Endothelial cell of umbilical vein (primary cell): Measurements from ENCODE around the gene ZNF485. TPM values are rescaled to one million over a fixed set of nuclear protein-coding genes. Genes with fewer than 3 reads are reported as not detected.
"Not testable (repeated sequence)": the region's sequence is repeated elsewhere in the genome, so short reads cannot be mapped to it uniquely, and the experiment has no call there.

Experiments
- BruUV-seq: library from RNA; stranded (reverse); fragments of 400-500 nt; replicated peaks from 2 replicates; lab custom pipeline; 2021; lab: Mats Ljungman, UMichigan
- CTCF ChIA-PET: fragments of 300-600, 350-600 bp; sonication (Branson Sonifier 250); formaldehyde crosslinking; loops from one replicate; lab custom pipeline; 2021; ENCODE audit warnings: antibody characterized with exemption, inconsistent platforms; lab: Charles Lee
- POLR2A ChIA-PET: fragments of 300-600, 350-600 bp; sonication (Branson Sonifier 250); formaldehyde crosslinking; loops from one replicate; lab custom pipeline; 2021; ENCODE audit warnings: antibody characterized with exemption, inconsistent platforms; lab: Charles Lee
- DNase-seq: peaks from one replicate; pipeline ENCODE4 v3.0.0-alpha.2; 2011; ENCODE audit warnings: low read depth, low spot score
- FAIRE-seq: peaks from 2 replicates; lab custom pipeline; 2011; peaks lifted over from hg19 to GRCh38; lab: Jason Lieb, UNC
- H2AFZ ChIP-seq: 2 replicates; pipeline ENCODE4 v1.6.0; 2012; ENCODE audit warnings: low read depth, low read length, control low read depth, inconsistent platforms
- H3K27ac ChIP-seq: 2 replicates; pipeline ENCODE4 v1.5.1; 2011; ENCODE audit warnings: low read depth, mild to moderate bottlenecking, control low read depth, low read length, moderate library complexity; ENCODE audit not compliant: insufficient read depth
- H3K27me3 ChIP-seq, 2 experiments: 2 replicates each; pipeline versions ENCODE4 v1.6.0 to v1.6.1; 2011; ENCODE audit warnings: low read length in 2 of 2, mixed read lengths in 1 of 2; ENCODE audit not compliant: control insufficient read depth in 2 of 2, insufficient read depth in 2 of 2
- H3K36me3 ChIP-seq, 2 experiments: 2 replicates in 1 of 2; 3 replicates in 1 of 2; pipeline ENCODE4 v1.5.1; 2011; ENCODE audit warnings: low read length in 2 of 2, mild to moderate bottlenecking in 1 of 2, moderate library complexity in 1 of 2; ENCODE audit not compliant: control insufficient read depth in 2 of 2, insufficient read depth in 2 of 2; ENCODE audit errors: extremely low read depth in 1 of 2
- H3K4me1 ChIP-seq: 3 replicates; pipeline ENCODE4 v1.5.1; 2011; ENCODE audit warnings: mild to moderate bottlenecking, low read length; ENCODE audit not compliant: control insufficient read depth, insufficient read depth; ENCODE audit errors: extremely low read depth
- H3K4me2 ChIP-seq: 2 replicates; pipeline ENCODE4 v1.6.1; 2011; ENCODE audit warnings: low read length, control low read depth, mixed read lengths; ENCODE audit not compliant: insufficient read depth
- H3K4me3 ChIP-seq, 3 experiments: fragments of 200-600 bp in 1 of 3; sonication (generic), shearing (Covaris generic) in 1 of 3; replicated peaks in 1 of 3; 2 replicates each; pipeline ENCODE4 v1.5.1; 2011 to 2016; ENCODE audit warnings: control low read depth in 3 of 3, low read length in 3 of 3, mild to moderate bottlenecking in 2 of 3, inconsistent platforms in 1 of 3, low read depth in 1 of 3, moderate library complexity in 1 of 3; ENCODE audit not compliant: insufficient read depth in 1 of 3
- H3K79me2 ChIP-seq: 2 replicates; pipeline ENCODE4 v1.6.0; 2012; ENCODE audit warnings: low read length, inconsistent platforms; ENCODE audit not compliant: control insufficient read depth, insufficient read depth
- H3K9ac ChIP-seq: replicated peaks from 2 replicates; pipeline ENCODE3; 2011; ENCODE audit warnings: low read length, control low read depth; ENCODE audit not compliant: insufficient read depth; ENCODE audit errors: extremely low read depth
- H3K9me1 ChIP-seq: replicated peaks from 3 replicates; pipeline ENCODE4 v1.6.0; 2011; ENCODE audit warnings: mild to moderate bottlenecking, low read length; ENCODE audit not compliant: control insufficient read depth, insufficient read depth; ENCODE audit errors: extremely low read depth
- H3K9me3 ChIP-seq: replicated peaks from 2 replicates; pipeline ENCODE4 v1.5.1; 2012; ENCODE audit warnings: low read length, inconsistent platforms; ENCODE audit not compliant: control insufficient read depth, insufficient read depth
- H4K20me1 ChIP-seq: replicated peaks from 2 replicates; pipeline ENCODE3; 2011; ENCODE audit warnings: mild to moderate bottlenecking, low read length; ENCODE audit not compliant: control insufficient read depth, insufficient read depth; ENCODE audit errors: extremely low read depth
- CTCF ChIP-seq, 2 donors: IDR thresholded peaks; 1 replicate in 1 of 2; 2 replicates in 1 of 2; pipeline ENCODE4 v1.5.1; 2011; ENCODE audit warnings: low read length in 2 of 2, mild to moderate bottlenecking in 2 of 2, moderate library complexity in 2 of 2, control low read depth in 1 of 2, inconsistent platforms in 1 of 2, low read depth in 1 of 2; ENCODE audit not compliant: insufficient read depth in 1 of 2; ENCODE audit errors: extremely low read depth in 1 of 2
- EZH2 ChIP-seq: IDR thresholded peaks from 2 replicates; pipeline ENCODE4 v1.6.1; 2012; ENCODE audit warnings: borderline replicate concordance, low read depth, mild to moderate bottlenecking, moderate library complexity, low read length, inconsistent platforms; ENCODE audit not compliant: severe bottlenecking
- FOS ChIP-seq: IDR thresholded peaks from 2 replicates; pipeline ENCODE4 v1.6.1; 2011; ENCODE audit warnings: mild to moderate bottlenecking, low read length, moderate library complexity, borderline replicate concordance; ENCODE audit not compliant: insufficient read depth
- GATA2 ChIP-seq: IDR thresholded peaks from 2 replicates; pipeline ENCODE4 v1.7.0; 2011; ENCODE audit warnings: low read depth, mild to moderate bottlenecking, moderate library complexity, mixed read lengths, low read length; ENCODE audit not compliant: insufficient read length, insufficient read depth
- JUN ChIP-seq: IDR thresholded peaks from 2 replicates; pipeline ENCODE4 v1.6.1; 2011; ENCODE audit warnings: borderline replicate concordance, low read depth; ENCODE audit not compliant: insufficient read length, insufficient read depth
- MAX ChIP-seq: IDR thresholded peaks from 2 replicates; pipeline ENCODE4 v1.6.1; 2011; ENCODE audit not compliant: insufficient read depth, insufficient read length
- MYC ChIP-seq: IDR thresholded peaks from one replicate; pipeline ENCODE4 v1.6.1; 2011; ENCODE audit warnings: mild to moderate bottlenecking, low read depth, low read length
- POLR2A ChIP-seq: IDR thresholded peaks from 2 replicates; pipeline ENCODE4 v1.6.1; 2012; ENCODE audit warnings: low read depth, mild to moderate bottlenecking, control low read depth, low read length
- POLR2AphosphoS5 ChIP-seq: IDR thresholded peaks from 2 replicates; pipeline ENCODE4 v1.6.1; 2012; ENCODE audit warnings: low read depth, mild to moderate bottlenecking, control low read depth, low read length, moderate library complexity; ENCODE audit not compliant: insufficient read depth
- dilution Hi-C: fragments of 300-500 bp; cut with MboI; formaldehyde crosslinking; loops from one replicate; pipeline ENCODE4 v1.15.0; 2019; ENCODE audit warnings: low sequenced_read_pairs; ENCODE audit not compliant: extremely low pct_ligation_motif_present
- intact Hi-C: fragments of 100-400 bp; cut with micrococcal nuclease; formaldehyde crosslinking; loops from one replicate; pipeline ENCODE4 v1.10.0; 2022
- polyA plus RNA-seq, 4 experiments: library from polyadenylated mRNA; depleted of rRNA in 3 of 4; stranded (reverse) in 3 of 4; unstranded in 1 of 4; fragments of >200 nt; gene quantifications; 2 replicates each; pipeline versions ENCODE4 v1.2.1 to v1.2.3, GENCODE V29; 2011 to 2012; ENCODE audit warnings: missing spikeins in 1 of 4
- total RNA-seq: library from RNA; stranded (reverse); gene quantifications from 2 replicates; pipeline ENCODE4 v1.2.3, GENCODE V29; 2021

The ZNF485 gene
- total and polyA plus RNA-seq, 2 donors (not counting 3 experiments of a cell fraction or from before 2014, with no cell fraction given), result 1.0 to 1.2 TPM

GRCh38 chr10:43627942-43628341 lies 21.7 kb downstream of the ZNF485 start:
- ChIA-PET CTCF (no interaction called here), POLR2A (no interaction called here)
- no peaks in the 10 kb centered on the region for H3K9me3 ChIP-seq
- intact Hi-C loops, result no loop called here
- no peaks in the 10 kb centered on the region for H3K36me3 ChIP-seq
- no peak overlapping the region for H3K27ac ChIP-seq
- no peak overlapping the region for H3K9ac ChIP-seq
- no peak overlapping the region for H3K4me3 ChIP-seq
- no peaks in the 10 kb centered on the region for H3K27me3 ChIP-seq
- H3K4me1 ChIP-seq, result no peaks in the 10 kb centered on the region
- no peak for TF ChIP-seq POLR2A
- dilution Hi-C loops, result no loop called here
- FAIRE-seq, result no peak
- H4K20me1 ChIP-seq, result no peaks in the 10 kb centered on the region
- BruUV-seq, result no TSS peak
- H2AFZ ChIP-seq, result no peak overlapping the region
- no peaks in the 10 kb centered on the region for H3K9me1 ChIP-seq
- no peak overlapping the region for H3K4me2 ChIP-seq
- no peak for DNase-seq
- H3K79me2 ChIP-seq, result no peaks in the 10 kb centered on the region

GRCh38 chr10:43628956-43629355 lies 22.7 kb downstream of the ZNF485 start:
- DNase-seq (no peak), FAIRE-seq (no peak)
- no peak overlapping the region for H3K4me2 ChIP-seq
- POLR2A ChIA-PET, result no interaction called here
- no TSS peak for BruUV-seq
- dilution Hi-C loops (no loop called here), intact Hi-C loops (no loop called here)
- CTCF ChIA-PET, result no interaction called here
- no peak overlapping the region for H3K4me3 ChIP-seq
- no peaks in the 10 kb centered on the region for H3K36me3 ChIP-seq
- no peaks in the 10 kb centered on the region for H3K9me1 ChIP-seq
- H3K27me3 ChIP-seq, result no peaks in the 10 kb centered on the region
- H2AFZ ChIP-seq, result no peak overlapping the region
- no peak overlapping the region for H3K9ac ChIP-seq
- no peaks in the 10 kb centered on the region for H3K79me2 ChIP-seq
- H3K9me3 ChIP-seq, result no peaks in the 10 kb centered on the region
- H3K27ac ChIP-seq, result no peak overlapping the region
- H4K20me1 ChIP-seq, result no peaks in the 10 kb centered on the region
- no peaks in the 10 kb centered on the region for H3K4me1 ChIP-seq
- TF ChIP-seq MYC, result no peak
- no peak for TF ChIP-seq JUN
- TF ChIP-seq EZH2, result no peak
- TF ChIP-seq POLR2A, result no peak
- no peak for TF ChIP-seq POLR2AphosphoS5
- no peak for TF ChIP-seq FOS
- TF ChIP-seq GATA2, result no peak
- no peak for TF ChIP-seq CTCF (IDR thresholded peaks at IDR 0.05; ENCODE audit: extremely low read depth in 1 of 2, insufficient read depth in 1 of 2, low read depth in 1 of 2, low read length in 2 of 2)
- no peak for TF ChIP-seq MAX

- FAIRE-seq, result not testable (repeated sequence)
These were observed 29.6 kb downstream of the ZNF485 start for GRCh38 chr10:43635816-43636215.

More at GRCh38 chr10:43635816-43636215, 29.6 kb downstream of the ZNF485 start:
- intact Hi-C loops, H3K4me3 ChIP-seq, H3K4me2 ChIP-seq, H2AFZ ChIP-seq, H3K36me3 ChIP-seq, H3K27me3 ChIP-seq, CTCF ChIA-PET, H3K9me3 ChIP-seq, DNase-seq, BruUV-seq, H3K9me1 ChIP-seq, H4K20me1 ChIP-seq, H3K9ac ChIP-seq, H3K79me2 ChIP-seq, H3K4me1 ChIP-seq, dilution Hi-C loops, POLR2A ChIA-PET, H3K27ac ChIP-seq: not testable (repeated sequence)
